Cardiac septum (tissue), 1 donor: Measurements from ENCODE around the gene SPTBN4. TPM values are rescaled to one million over a fixed set of nuclear protein-coding genes. Genes with fewer than 3 reads are reported as not detected.
"Not testable (repeated sequence)": the region's sequence is repeated elsewhere in the genome, so short reads cannot be mapped to it uniquely, and the experiment has no call there.

Experiments
- DNase-seq: peaks from one replicate; pipeline ENCODE4 v3.0.0-alpha.2; 2020; ENCODE audit warnings: low spot score
- intact Hi-C: fragments of 100-400 bp; cut with DNase I; formaldehyde crosslinking; loops from one replicate; pipeline ENCODE4 v1.14.0; 2022
- total RNA-seq: library from RNA; stranded (reverse); fragmentation: NEBNext Ultra II Directional; extraction: Animal tissue kit (Norgen Biotek cat#: 25700); gene quantifications from one replicate; pipeline ENCODE4 v1.2.1, GENCODE V29; 2021
- donor health status: DM: no; HTN: no; CAD: no.

The SPTBN4 gene
- total RNA-seq, 1 donor from 2014 or later: 5.1 TPM

- DNase-seq: no peak
- intact Hi-C loops: no loop called here
Observed at GRCh38 chr19:40547836-40548235, 81.0 kb downstream of the SPTBN4 start.

- intact Hi-C loops: loop anchor here (1.0 kb wide), 1 partner anchor 85 kb away; no protein-coding TSS in a partner anchor
- no peak for DNase-seq
Observed at GRCh38 chr19:40549007-40549708, 82.4 kb downstream of the SPTBN4 start.

GRCh38 chr19:40550951-40551350, 84.2 kb downstream of the SPTBN4 start:
- DNase-seq: no peak
- intact Hi-C loops: no loop called here

GRCh38 chr19:40552848-40553247, 86.0 kb downstream of the SPTBN4 start:
- intact Hi-C loops: no loop called here

GRCh38 chr19:40553885-40554857, 87.4 kb downstream of the SPTBN4 start:
- intact Hi-C loops: no loop called here
- DNase-seq: no peak

More at GRCh38 chr19:40552848-40553247, 86.0 kb downstream of the SPTBN4 start:
- DNase-seq: no peak

- intact Hi-C loops: no loop called here
- DNase-seq: no peak
Observed at GRCh38 chr19:40555978-40556689, 89.3 kb downstream of the SPTBN4 start.

GRCh38 chr19:40556953-40557530, 90.2 kb downstream of the SPTBN4 start:
- no peak for DNase-seq
- intact Hi-C loops: no loop called here

- no peak for DNase-seq
- intact Hi-C loops: no loop called here
Observed at GRCh38 chr19:40559394-40559793, 92.6 kb downstream of the SPTBN4 start.

GRCh38 chr19:40560092-40560507, 93.3 kb downstream of the SPTBN4 start:
- intact Hi-C loops: no loop called here

GRCh38 chr19:40561947-40562346, 95.1 kb downstream of the SPTBN4 start:
- intact Hi-C loops: no loop called here
- no peak for DNase-seq

More at GRCh38 chr19:40560092-40560507, 93.3 kb downstream of the SPTBN4 start:
- DNase-seq: no peak

- intact Hi-C loops, DNase-seq: not testable (repeated sequence)
Observed at GRCh38 chr19:40564535-40564934, 97.7 kb downstream of the SPTBN4 start.

- DNase-seq: no peak
- intact Hi-C loops: no loop called here
Observed at GRCh38 chr19:40565355-40565754, 98.6 kb downstream of the SPTBN4 start.

- no peak for DNase-seq
- intact Hi-C loops: no loop called here
Observed at GRCh38 chr19:40565910-40566495, 99.2 kb downstream of the SPTBN4 start.

- no peak for DNase-seq
- intact Hi-C loops: no loop called here
Observed at GRCh38 chr19:40567040-40567749, 100.4 kb downstream of the SPTBN4 start.

GRCh38 chr19:40567750-40568494, 101.1 kb downstream of the SPTBN4 start:
- intact Hi-C loops: no loop called here
- no peak for DNase-seq

GRCh38 chr19:40570313-40571004, 103.7 kb downstream of the SPTBN4 start:
- peak; percentile 99 for DNase-seq
- intact Hi-C loops: loop anchor here (2.0 kb wide), 1 partner anchor 30 kb away; the partner anchor contains the start of gene LTBP4

GRCh38 chr19:40571005-40571318, 104.2 kb downstream of the SPTBN4 start:
- intact Hi-C loops: loop anchor here (2.0 kb wide), 1 partner anchor 30 kb away; the partner anchor contains the start of gene LTBP4
- no peak for DNase-seq
